Right atrium auricular region (tissue), 2 donors: Measurements from ENCODE around the gene TMEM106B. TPM values are rescaled to one million over a fixed set of nuclear protein-coding genes. Genes with fewer than 3 reads are reported as not detected.

Source experiments
- DNase-seq: peaks from one replicate; pipeline ENCODE4 v3.0.0-alpha.2; 2019; ENCODE audit warnings: low spot score
- H3K27ac ChIP-seq, 2 donors: fragments of 200-600 bp; sonication (generic); 1 replicate in 1 of 2; 2 replicates in 1 of 2; pipeline ENCODE4 v1.5.1; 2016 to 2019
- H3K27me3 ChIP-seq, 2 donors: fragments of 200-600 bp; sonication (generic); one replicate each; pipeline versions ENCODE4 v1.5.1 to v1.6.0; 2017 to 2019
- H3K36me3 ChIP-seq: fragments of 200-600 bp; sonication (generic); one replicate; pipeline ENCODE4 v1.5.1; 2016
- H3K4me1 ChIP-seq, 2 donors: fragments of 200-600 bp; sonication (generic); one replicate each; pipeline versions ENCODE4 v1.5.1 to v1.6.0; 2017 to 2019
- H3K4me3 ChIP-seq, 2 donors: fragments of 200-600 bp; sonication (generic); 1 replicate in 1 of 2; 2 replicates in 1 of 2; pipeline ENCODE4 v1.5.1; 2017 to 2019; ENCODE audit warnings: mild to moderate bottlenecking in 1 of 2, moderate library complexity in 1 of 2
- H3K9me3 ChIP-seq, 2 donors: fragments of 200-600 bp; sonication (generic); one replicate each; pipeline ENCODE4 v1.5.1; 2019
- total RNA-seq, 2 donors: library from RNA; depleted of rRNA; stranded (reverse); fragments of >200 nt; gene quantifications; one replicate each; pipeline ENCODE4 v1.1.0, GENCODE V29; 2016
- TF ChIP-seq, protein P1 (sequence below), 2 donors: fragments of 200-600 bp; sonication (generic); IDR thresholded peaks; one replicate each; pipeline ENCODE4 v1.5.1; 2019; ENCODE audit warnings: antibody characterized with exemption in 2 of 2

The TMEM106B gene
- total RNA-seq, 2 donors from 2014 or later: 51.6 to 76.6 TPM

DNA sequence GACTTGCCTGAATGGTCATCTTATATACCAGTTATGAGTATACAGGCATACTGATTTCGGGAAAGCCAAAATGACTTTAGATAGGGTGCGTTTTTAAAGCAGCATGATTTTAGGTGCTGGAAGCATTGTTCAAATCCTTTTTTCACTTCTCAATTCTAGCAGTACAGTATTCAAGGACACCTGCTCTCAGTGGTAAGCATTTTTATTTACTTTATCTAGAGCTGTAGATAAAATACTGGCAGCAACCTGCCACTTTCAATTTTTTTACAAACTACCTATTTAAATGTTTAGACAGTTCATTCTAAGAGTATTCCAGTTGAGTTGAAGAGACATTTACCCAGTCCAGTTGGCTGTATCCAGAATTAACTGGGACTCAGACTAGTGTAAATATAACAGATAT is 33.6 kb downstream of the TMEM106B start:
- H3K27me3 ChIP-seq: no peaks in the 10 kb centered on the region
- DNase-seq: no peak
- H3K4me3 ChIP-seq: no peak overlapping the region
- H3K4me1 ChIP-seq: no peaks in the 10 kb centered on the region
- no peaks in the 10 kb centered on the region for H3K9me3 ChIP-seq
- no peaks in the 10 kb centered on the region for H3K36me3 ChIP-seq
- H3K27ac ChIP-seq: no peak overlapping the region
- TF ChIP-seq, protein P1, sequence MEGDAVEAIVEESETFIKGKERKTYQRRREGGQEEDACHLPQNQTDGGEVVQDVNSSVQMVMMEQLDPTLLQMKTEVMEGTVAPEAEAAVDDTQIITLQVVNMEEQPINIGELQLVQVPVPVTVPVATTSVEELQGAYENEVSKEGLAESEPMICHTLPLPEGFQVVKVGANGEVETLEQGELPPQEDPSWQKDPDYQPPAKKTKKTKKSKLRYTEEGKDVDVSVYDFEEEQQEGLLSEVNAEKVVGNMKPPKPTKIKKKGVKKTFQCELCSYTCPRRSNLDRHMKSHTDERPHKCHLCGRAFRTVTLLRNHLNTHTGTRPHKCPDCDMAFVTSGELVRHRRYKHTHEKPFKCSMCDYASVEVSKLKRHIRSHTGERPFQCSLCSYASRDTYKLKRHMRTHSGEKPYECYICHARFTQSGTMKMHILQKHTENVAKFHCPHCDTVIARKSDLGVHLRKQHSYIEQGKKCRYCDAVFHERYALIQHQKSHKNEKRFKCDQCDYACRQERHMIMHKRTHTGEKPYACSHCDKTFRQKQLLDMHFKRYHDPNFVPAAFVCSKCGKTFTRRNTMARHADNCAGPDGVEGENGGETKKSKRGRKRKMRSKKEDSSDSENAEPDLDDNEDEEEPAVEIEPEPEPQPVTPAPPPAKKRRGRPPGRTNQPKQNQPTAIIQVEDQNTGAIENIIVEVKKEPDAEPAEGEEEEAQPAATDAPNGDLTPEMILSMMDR (IDR thresholded peaks at IDR 0.05): no peak

DNA sequence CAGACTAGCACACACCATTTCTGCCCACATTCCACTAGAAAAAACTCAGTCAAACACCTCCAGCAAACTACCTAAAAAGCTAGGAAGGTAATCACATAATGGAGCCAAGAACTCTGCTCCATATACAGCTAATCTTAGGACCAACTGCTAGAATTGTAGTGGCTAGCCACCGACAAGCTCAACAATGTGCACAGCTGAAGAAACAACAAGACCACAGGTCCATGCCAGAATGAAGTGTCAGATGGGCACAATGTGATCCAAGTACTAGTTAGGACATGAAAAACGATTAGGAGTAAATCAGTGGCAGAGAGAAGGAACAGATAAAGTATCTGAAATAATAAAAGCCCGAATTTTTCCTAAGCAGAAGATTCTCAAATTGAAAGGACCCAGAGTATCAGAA is 38.6 kb downstream of the TMEM106B start:
- DNase-seq: no peak
- no peak overlapping the region for H3K4me3 ChIP-seq
- no peaks in the 10 kb centered on the region for H3K36me3 ChIP-seq
- no peaks in the 10 kb centered on the region for H3K9me3 ChIP-seq
- H3K27me3 ChIP-seq: no peaks in the 10 kb centered on the region
- H3K27ac ChIP-seq: no peak overlapping the region
- TF ChIP-seq, protein P1 (IDR thresholded peaks at IDR 0.05): no peak
- no peaks in the 10 kb centered on the region for H3K4me1 ChIP-seq

DNA sequence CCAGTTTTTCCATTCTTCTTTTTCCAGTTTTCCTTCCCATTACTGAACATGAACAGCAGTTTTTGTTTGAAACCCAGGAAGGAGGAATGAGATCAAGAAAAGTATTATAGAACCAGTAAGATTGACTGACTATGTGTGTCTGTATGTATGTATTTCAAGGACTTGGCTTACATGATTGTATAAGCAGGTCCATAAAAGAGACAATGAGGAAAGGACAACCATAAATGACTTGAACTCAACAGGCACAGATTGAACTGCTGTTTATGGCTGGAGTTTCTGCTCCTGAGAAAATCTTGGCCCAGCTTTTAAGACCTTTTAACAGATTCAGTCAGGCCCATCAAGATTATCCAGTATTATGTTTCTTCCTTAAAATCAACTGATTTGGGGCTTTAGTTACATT is 39.1 kb downstream of the TMEM106B start:
- no peaks in the 10 kb centered on the region for H3K9me3 ChIP-seq

DNA sequence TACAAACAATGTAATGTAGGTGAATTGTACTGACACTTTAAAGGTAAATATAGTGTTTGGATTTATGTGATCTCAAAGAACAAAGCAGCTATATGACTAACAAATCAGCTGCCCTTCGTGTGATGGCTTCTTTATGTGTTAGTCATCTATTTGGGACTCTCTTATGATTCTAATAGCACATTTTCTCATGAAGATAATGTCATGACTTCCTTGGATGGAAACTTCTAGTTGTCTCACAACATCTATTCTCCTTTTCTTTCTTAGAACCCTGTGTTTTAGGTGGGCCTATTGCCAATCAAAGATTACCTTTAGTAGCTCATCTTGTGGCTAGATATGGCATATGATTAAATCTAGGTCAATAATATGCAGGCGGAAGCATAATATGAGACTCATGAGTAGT is 45.0 kb downstream of the TMEM106B start:
- Histone ChIP-seq H3K36me3 (no peaks in the 10 kb centered on the region), H3K9me3 (no peaks in the 10 kb centered on the region), H3K4me1 (no peaks in the 10 kb centered on the region), H3K27ac (no peak overlapping the region), H3K4me3 (no peak overlapping the region), H3K27me3 (no peaks in the 10 kb centered on the region)
- TF ChIP-seq, protein P1 (IDR thresholded peaks at IDR 0.05): no peak
- no peak for DNase-seq

More for the DNA sequence above, 39.1 kb downstream of the TMEM106B start:
- no peak overlapping the region for H3K27ac ChIP-seq
- TF ChIP-seq, protein P1 (IDR thresholded peaks at IDR 0.05): no peak
- H3K4me1 ChIP-seq: no peaks in the 10 kb centered on the region
- no peak overlapping the region for H3K4me3 ChIP-seq
- H3K27me3 ChIP-seq: no peaks in the 10 kb centered on the region
- no peaks in the 10 kb centered on the region for H3K36me3 ChIP-seq
- DNase-seq: no peak

DNA sequence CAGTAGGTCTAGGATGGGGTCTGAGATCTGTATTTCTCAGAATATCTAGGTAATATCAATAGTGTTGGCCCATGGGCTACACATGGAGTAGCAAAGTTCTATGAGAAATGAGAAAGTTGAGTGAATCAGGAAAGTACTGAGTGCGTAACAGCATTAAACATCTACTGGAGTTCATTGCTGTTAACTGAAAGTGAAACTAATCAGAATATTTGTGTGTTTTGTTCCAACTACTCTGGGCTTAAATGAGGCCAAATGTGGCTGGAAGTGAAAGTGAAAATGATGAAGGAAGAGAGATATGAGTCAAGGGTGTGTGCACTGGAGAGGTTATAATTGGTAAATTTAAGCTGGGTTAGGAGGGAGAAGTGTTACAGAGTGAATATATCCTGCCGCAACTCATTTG is 46.5 kb downstream of the TMEM106B start:
- Histone ChIP-seq H3K27ac (no peak overlapping the region), H3K27me3 (no peaks in the 10 kb centered on the region), H3K9me3 (no peaks in the 10 kb centered on the region), H3K4me1 (no peaks in the 10 kb centered on the region), H3K36me3 (no peaks in the 10 kb centered on the region), H3K4me3 (no peak overlapping the region)
- DNase-seq: no peak
- TF ChIP-seq, protein P1 (IDR thresholded peaks at IDR 0.05): no peak

DNA sequence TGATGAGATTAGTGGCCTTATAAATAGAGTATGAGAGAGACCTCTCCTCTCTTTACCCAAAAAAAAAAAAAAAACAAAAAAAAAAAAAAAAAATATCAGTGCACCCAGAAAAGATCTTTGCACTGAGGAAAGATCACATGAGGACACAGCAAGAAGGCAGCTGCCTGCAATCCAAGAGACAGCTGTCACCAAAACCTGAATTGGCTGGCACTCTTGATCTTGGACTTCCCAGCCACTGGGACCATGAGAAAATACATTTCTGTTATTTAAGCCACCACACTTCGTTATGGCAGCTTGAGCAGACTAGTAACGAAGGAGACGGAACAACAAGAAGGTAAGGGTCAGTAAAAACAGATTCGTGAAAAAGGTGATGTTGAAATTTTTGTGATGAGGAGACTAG is 47.0 kb downstream of the TMEM106B start:
- TF ChIP-seq, protein P1 (IDR thresholded peaks at IDR 0.05): no peak
- Histone ChIP-seq H3K9me3 (no peaks in the 10 kb centered on the region), H3K27me3 (no peaks in the 10 kb centered on the region), H3K36me3 (no peaks in the 10 kb centered on the region), H3K4me1 (no peaks in the 10 kb centered on the region), H3K4me3 (no peak overlapping the region), H3K27ac (no peak overlapping the region)
- DNase-seq: no peak
